ENCODE data around the gene ANO10.

DNA sequence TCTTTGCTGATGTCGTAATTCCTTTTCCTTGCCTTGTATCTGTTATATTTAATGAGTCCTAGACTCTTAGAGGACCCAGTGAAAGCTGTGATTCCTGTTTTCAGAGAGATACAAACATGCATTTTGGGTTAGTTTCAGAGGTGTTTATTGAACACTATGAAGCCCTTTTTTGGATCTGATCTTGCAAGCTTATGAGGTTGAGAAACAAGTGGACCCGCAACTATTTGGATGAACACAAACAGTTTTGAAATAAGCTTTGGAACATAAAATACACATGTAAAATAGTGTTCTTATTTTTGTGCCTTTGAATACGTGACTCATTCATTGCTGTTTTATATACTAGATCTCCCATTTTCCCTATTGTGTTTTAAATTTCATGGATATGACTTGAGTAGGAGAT, 302.0 kb downstream of the ANO10 start:
- TF ChIP-seq EZH2 (IDR thresholded peaks at IDR 0.05; ENCODE audit: borderline replicate concordance, low read depth, low read length, poor library complexity, severe bottlenecking) (no peak), CTCF (conservative IDR thresholded peaks at IDR 0.05; ENCODE audit: low read depth, low read length) (no peak)
